ENCODE results near the gene DGCR2.

DGCR2 gene

DNA sequence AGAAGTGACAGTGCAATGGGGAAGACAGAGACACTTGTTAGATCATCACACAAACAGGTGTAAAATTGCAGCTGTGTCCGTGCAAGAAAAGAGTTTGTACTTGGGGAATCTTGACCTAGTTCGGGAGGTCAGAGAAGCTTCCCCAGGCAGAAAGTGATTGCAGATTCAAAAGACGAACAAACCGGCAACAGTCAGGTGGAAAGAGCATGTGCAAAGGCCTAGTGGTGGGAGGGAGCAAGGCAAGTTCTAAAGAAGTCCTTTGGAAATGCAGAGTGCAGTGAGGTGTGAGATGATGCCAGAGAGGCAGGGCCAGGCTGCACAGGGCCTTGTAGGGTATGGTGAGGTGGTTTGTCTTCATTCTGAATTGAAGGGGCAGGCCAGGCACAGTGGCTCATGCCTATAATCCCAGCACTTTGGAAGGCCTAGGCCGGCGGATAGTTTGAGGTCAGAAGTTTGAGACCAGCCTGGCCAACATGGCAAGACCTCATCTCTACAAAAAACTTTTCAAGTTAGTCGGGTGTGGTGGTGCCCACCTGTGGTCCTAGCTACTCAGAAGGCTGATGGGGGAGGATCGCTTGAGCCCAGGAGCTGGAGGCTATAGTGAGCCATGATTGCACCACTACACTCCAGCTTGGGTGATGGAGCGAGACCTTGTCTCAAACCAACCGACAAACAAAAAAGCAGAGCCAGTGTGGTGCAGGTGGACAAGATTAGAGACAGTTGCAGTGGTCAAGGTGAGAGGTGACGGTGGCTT is 24.2 kb upstream of the DGCR2 start:
- no peak for DNase-seq (ENCODE audit: low spot score)

DNA sequence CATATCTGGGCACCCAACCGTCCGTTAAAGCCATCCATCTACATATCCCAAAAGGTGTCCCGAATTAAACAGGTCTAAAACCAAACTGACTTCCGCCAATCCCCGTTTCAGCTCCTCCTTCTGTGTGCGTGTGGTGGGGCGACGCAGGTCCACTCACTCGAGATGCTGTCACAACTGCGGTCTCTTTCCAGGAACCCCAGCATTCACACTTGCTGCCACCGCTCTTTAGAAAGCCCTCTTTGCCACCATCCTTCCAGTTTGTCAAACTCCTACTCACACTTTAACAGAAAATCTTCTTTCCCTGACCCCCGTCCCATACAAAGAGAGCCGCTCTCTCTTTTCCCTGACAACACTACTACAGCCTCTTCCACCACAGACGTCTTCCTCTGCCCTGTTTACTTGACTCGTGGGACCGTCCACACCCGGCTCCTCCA is 21.8 kb upstream of the DGCR2 start:
- DNase-seq (ENCODE audit: low spot score), result peak; percentile 15

DNA sequence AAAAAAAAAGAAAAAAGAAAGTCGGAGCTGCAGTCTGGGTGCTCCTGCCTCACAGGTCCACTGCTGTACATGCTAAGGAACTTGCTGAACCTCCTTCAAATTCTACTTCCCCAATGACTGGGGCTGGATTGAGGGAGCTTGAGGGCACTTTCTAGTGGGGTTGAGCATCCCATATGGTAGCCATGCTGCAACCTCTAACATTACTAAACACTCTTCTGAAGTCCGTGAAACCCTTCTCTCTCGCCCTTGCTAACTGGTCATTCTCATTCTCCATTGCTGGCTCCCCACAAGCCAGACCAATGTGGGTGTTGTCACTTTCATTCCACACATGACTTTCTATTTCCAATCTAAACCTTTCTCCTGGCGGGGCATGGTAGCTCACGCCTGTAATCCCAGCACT is 21.0 kb upstream of the DGCR2 start:
- DNase-seq (ENCODE audit: low spot score), result no peak

DNA sequence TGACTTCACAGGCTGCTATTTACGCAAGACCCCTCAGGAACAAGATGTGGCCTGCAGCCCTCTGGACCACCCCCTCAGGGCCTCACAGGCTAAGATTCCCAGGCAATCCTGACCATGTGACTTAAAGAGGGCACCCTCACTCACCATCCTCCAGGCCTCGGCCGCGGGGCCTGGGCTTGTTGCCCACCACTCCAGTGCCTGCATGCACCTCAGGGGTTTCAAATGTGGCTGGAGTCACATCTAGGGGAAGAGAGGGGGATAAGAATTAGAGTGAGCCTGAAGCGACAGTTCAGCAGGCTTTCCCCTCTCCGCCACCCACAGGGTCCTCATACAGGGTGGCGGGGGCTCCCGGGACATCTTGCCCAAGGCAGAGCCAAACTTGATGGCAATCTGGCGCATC is 20.2 kb upstream of the DGCR2 start:
- no peak for DNase-seq (ENCODE audit: low spot score)

DNA sequence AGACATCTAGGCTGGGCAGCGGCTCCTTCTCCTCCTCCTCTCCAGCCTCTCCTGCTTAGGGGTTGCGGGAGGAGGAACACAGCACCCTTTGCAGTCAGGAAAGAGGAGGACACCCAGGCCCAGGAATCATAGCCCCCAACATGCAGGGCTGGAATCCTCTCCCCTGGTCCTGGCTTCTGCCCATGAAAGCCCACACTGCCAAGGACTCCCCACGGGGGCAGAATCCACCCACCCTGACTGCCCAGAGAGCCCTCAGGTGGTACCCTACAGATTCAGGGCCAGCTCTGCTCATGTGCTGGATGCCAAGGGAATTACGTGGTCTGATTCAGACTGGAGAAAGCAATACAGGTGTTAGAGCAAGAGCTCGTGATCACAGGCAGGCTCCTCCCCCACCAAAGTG is 17.8 kb upstream of the DGCR2 start:
- no peak for DNase-seq (ENCODE audit: low spot score)

DNA sequence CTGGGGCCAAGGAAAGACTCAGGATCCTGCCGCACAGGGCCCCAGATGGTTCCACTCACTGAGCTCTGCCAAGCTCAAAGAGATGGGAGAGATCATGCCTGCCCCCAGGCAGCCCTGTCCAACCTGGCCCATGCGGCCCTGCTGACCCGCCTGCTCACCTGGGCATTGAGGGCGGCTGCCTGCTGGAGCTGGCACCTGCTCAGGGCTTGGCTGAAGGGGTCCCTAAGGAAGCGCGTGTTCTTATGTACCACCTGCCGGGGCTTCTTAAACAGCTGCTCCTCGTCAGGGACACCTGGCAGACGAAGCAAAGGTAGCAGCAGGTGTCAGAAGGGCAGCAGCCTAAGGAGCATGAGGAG is 16.8 kb upstream of the DGCR2 start:
- DNase-seq (ENCODE audit: low spot score), result no peak

DNA sequence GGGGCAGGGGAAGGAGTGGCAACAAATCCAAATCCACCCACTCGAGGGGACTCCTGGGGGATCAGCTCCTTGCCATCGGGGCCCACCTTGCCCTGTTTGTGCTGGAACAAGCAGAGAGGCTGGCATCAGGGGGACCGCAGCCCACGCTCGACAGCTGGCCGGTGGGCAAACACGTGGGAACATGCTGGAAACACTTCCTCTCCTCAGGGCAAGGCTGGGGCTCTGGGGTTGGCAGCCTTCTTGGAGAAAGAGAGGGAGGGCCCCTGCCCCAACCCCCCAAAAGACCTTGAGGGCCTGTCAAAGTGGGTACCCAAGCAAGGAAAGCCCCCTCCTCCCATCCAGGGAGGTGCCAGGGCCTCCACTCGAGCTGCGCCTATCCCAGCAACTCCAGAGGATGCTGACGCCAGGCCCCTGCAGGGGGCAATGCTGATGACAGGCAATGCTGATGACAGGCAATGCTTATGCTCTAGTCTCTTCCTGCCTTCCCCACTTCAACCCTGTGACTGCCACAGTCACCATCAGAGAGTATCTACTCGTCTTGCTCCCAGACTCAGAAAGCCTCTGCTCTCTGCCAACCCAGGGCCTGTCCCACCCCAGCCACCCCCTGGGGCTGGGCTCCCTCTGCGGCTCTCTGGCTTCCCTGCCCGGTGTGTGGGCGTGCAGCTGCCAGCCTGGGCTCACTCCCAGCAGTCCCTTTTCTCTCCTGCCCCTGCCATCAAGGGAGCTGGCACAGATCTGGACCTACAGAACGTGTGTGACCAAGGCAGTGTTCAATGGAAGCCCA is 16.2 kb upstream of the DGCR2 start:
- no peak for DNase-seq (ENCODE audit: low spot score)

DNA sequence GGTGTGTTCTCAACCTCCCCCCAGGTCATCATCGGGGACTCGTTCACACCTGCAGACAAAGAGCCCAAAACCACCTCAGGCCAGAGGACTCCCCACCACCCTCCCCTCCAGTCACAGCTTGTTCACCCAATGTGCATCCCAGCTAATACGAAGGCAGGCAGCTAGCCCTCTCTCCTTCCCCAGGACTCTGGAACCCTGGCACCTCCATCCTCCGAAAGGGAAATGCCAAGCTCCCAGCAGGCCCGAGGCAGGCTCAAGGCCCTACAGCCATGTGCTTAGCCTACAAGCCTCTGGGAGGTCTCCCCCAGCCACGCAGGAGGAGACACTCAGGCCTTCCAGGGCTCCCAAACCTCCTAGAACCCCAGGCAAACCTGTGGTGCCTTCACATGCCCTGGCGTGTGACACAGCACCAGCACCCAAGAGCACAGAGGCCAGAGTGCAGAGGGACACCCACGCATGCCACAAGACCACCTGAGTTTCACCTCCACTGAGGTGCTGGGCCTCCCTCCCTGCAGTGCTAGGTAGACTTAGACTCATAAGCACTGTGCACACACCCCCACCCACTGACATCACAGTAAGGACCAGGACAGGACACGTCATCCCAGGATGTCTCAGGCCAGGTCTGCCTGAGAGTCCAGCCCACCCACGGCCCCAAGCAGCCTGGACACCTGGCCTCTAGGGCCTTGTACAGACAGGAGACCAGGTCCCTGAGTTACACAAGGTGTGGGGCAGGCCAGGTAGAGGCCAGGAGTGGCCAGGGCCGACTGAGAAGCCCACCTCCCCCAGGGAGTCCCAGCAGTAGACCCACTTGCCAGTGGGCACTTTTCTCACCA is 15.4 kb upstream of the DGCR2 start:
- DNase-seq (ENCODE audit: low spot score), result no peak

DNA sequence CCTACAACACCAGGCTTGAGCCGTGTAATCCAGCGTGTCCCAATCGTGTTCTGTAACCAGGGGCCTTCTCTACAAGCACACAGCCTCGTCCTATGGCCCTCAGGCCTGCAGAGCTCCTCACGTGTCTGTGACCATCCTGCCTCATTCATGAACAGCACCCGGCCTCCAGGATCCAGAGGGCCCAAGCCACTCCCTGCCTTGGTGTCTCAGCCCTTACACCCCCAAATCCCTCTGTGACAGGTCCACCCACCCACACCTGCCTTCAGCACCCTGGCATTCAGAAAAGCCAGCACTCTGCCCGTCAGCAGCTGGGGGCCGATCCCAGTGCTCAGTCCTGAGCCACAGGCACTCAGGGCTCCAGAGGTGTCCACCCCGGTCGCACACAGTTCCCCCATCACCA is 14.7 kb upstream of the DGCR2 start:
- no peak for DNase-seq (ENCODE audit: low spot score)

DNA sequence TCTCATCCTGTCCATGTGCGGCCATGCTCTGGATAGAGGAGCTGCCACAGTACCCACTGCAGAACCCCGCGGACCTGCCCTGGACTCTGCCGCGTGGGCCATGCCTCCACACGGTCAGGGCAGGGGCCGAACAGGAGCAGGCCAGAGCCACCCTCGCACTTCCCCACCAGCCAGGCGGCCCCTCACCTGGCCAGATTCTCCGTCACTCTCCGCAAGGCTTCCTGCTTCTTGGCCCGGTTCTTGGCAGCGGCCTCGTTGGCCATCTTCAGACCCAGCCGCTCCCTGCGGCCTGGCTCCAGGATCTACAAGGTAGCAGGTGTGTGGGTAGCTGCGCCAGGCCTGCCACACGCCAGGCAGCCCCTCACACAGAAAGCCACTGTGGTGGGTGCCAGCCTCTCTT is 12.7 kb upstream of the DGCR2 start:
- no peak for DNase-seq (ENCODE audit: low spot score)

DNA sequence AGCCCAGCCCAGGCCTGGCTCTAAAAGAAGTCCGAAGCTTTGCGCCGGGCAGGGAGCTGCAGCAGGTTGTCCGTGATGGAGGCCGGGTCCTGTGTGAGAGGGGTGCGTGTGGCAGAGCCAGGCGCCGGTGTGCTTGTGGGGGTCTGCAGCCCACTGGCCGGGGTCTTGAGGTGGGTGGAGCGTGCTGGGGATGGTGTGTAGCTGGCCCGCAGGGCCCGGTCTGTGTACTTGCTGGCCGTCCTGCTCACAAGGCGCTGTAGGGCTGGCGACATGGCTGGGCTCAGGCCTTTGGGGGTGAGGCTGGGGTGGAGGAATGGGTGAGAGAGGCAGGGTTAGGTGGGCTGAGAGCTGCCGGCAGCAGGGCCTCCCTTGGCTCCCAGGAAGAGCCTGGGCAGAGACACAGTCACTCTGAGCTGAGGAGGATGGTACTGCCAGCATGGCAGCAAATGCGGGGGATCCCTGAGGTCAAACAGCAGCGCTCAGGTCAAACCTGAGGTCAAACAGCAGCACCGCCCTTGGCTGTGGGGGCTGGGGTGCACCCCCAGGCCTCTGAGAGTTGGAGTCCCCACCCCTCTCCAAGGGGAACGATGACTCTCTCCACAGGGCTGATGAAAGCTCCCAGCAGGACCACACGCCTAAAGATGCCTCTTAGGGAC is 12.1 kb upstream of the DGCR2 start:
- DNase-seq (ENCODE audit: low spot score), result no peak

DNA sequence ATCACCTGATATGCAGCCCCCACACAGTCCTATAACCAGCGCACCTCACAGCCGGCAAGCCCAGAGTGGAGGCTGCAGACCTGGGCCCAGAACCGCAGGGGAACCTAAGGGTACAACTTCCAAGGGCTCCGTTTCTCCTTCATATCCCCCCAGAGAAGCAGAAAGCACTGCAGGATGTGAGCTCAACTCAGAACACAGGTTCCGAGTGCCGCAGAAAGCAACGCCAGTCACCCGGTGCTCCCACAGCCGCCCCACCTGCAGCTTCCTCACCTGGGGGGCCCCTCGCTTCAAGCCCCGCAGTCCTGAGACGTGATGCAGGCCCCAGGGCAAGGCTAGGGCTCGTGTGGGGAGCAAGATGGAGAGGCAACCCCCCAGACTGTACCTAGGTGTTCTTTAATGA is 11.3 kb upstream of the DGCR2 start:
- DNase-seq (ENCODE audit: low spot score), result no peak

DNA sequence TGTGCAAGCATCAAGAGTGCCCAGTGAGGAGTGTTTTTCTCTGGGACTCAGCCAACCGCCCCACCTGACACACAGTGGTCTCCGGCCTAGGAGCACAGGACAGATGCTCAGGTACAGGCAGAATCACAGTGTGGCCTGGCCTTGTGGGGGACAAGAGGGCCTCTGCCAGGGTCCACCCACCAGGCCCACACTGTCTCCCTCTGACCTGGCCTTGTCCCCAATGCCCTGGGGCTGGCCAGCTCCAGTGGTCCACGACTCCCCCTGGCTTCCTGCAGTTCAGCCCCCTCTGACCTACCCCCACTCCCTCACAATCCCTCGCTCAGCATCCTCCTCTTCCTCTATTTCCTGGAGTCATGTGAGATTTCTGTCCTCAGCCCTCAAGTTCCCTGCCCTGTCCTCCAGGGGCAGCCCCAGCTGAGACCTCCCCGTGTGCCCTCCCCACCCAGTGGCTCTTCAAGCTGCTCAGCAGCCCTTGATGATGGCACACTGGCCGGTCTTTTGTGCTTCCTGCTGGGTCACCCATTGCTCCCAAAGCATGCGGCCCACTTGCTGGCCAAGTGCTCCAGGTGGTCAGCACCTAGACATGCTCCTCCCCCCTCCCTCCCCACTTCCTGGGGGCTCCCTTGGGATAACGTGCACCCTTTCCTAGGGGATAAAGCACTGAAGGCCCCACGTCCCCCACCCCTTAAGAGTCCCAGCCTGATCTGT is 10.6 kb upstream of the DGCR2 start:
- no peak for DNase-seq (ENCODE audit: low spot score)

DNA sequence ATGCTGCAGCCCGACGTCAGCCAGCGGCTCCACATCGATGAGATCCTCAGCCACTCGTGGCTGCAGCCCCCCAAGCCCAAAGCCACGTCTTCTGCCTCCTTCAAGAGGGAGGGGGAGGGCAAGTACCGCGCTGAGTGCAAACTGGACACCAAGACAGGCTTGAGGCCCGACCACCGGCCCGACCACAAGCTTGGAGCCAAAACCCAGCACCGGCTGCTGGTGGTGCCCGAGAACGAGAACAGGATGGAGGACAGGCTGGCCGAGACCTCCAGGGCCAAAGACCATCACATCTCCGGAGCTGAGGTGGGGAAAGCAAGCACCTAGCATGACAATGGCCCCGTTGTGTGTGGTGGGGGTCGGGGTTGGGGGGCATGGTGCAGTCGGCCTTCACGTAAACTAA is 9.9 kb upstream of the DGCR2 start:
- no peak for DNase-seq (ENCODE audit: low spot score)

DNA sequence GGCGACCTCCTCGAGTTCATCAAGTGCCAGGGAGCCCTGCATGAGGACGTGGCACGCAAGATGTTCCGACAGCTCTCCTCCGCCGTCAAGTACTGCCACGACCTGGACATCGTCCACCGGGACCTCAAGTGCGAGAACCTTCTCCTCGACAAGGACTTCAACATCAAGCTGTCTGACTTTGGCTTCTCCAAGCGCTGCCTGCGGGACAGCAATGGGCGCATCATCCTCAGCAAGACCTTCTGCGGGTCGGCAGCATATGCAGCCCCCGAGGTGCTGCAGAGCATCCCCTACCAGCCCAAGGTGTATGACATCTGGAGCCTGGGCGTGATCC is 9.4 kb upstream of the DGCR2 start:
- no peak for DNase-seq (ENCODE audit: low spot score)

DNA sequence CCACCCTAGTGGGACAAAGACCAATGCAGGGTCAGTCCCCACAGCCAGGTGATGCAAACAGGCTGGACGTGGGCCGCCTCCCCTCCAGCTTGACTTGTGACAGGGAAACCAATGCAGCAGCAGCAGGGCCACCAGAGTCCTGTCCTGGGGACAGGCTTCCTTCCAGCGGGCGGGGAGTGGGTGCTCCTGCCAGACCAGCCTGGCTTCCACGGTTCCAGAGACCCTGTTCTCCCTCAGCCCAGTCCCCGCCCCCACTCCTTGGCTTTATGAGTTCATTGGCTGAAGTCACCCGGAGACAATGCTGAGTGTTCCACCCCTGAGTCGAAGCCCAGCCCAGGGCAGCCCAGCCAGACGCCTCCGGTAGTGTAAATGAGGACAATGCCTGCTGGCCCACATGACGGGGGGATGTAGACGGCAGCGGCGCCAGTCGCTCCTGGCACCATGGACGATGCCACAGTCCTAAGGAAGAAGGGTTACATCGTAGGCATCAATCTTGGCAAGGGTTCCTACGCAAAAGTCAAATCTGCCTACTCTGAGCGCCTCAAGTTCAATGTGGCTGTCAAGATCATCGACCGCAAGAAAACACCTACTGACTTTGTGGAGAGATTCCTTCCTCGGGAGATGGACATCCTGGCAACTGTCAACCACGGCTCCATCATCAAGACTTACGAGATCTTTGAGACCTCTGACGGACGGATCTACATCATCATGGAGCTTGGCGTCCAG is 8.9 kb upstream of the DGCR2 start, which contains the start of gene TSSK2:
TSSK2 (plus strand) TSS at position 350 of the 726 bp plus-strand sequence; CDS start at position 442, 92 bp downstream.
- no peak for DNase-seq (ENCODE audit: low spot score)

DNA sequence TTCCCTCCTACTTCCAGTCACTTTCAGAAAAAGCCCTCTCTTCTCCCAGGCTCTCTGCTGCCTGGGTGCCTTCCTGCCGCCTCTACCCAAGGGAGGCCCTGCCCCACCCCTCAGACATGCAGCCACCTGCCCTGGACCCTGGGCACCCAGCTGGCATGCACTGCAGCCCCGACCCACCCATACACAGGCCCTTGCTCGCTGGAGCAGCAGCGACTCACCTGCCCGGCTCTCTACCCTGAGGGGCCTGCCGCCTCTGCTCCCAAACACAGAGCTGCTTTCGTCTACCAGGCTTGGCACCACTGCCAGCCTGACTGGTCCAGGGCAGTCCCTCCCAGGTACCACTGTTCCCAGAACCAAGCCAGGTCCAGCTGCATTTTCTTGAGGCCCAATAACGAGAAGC is 7.7 kb upstream of the DGCR2 start:
- DNase-seq (ENCODE audit: low spot score), result no peak

DNA sequence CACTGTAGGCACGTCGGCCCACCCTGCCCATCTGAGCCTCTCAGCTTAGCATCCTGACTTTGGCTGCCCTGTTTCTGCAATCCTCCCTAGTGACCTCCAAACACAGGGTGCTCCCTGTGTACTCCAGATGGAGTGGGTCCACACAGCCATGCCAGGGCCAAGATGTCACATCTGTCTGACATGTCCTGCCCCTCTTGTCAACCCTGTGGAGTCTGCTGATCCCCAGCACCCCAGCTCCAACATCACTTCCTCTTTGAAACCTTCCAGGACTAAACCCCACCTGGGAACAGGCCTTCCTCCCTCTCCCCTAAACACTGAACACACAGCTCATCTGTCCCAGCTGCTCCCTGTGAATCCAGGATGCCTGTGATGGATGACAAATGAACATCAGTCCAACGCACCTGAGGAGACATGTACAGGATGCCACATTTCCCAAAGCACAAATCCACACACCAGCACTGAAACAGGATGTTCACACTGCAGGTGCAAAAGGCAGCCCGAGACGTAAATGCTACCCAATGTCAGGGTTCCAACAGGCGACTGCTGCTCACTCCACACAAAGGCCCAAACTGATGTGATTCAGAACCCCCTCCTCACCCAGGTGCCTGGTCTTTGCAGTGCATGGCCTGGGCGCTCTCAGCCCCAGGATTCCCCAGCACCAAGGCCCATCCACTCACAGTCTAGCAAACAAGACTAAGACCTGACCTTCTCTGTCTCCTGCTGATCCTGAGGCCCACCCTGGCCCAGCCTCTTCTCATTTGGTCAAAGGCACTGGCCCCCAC is 6.9 kb upstream of the DGCR2 start:
- no peak for DNase-seq (ENCODE audit: low spot score)

DNA sequence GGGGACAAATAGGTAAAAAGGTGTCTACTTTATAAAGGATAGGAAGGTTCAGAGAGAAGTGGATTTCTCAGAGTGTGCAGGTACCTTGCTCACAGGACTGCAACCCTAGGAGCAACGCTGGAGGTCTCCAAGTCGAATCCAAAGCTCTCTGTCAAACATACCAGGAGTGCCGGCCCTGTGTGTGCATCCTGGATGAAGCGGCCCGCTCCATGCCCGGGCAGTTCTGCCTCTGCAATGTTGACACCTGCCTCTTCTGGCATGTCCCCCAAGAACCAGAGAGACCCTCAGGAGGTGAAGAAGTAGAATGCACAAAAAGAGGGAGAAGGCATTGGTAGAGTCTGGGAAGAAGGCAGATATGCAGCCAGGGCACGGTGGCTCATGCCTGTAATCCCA is 5.8 kb upstream of the DGCR2 start:
- DNase-seq (ENCODE audit: low spot score), result no peak

DNA sequence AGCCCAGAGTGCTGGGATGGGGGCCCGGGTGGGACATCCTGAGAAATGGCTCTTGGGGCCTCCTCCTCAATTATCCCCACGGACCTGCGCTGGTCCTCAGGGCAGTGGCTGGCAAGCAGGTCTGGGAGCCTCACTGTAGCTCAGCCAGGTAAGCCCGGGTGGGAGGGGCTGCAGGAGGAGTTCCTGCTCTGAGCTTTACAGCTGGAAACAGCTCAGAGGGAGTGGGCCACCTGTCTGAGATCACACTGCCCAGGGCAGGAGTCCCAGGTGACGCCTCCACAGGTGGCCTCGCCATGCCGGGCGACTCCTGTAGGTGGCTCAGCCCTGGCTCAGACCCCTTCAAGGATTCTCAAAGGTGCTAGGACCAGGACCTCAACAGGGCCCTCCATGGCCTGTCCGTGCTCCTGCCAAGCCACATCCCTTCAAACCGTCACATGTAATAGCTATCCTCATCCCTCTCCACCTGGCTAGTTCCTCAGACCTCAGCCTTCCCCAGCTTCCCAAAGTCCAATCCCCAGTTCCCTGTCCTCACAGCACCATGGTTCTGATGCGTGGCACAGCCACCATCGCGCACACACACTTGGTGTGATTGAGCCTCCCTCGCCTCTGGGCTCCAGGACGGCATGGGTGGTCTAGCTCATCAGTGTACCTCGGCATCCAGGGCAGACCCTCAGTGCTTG is 5.3 kb upstream of the DGCR2 start:
- no peak for DNase-seq (ENCODE audit: low spot score)
